ENCODE data around the gene ARHGAP22. TPM values are rescaled to one million over a fixed set of nuclear protein-coding genes. Genes with fewer than 3 reads are reported as not detected.

ARHGAP22 gene
- total and polyA plus RNA-seq, 2 experiments from 2014 or later, result 41.9 to 44.4 TPM

- no peaks in the 10 kb centered on the region for H3K27me3 ChIP-seq (replicated peaks; ENCODE audit: insufficient read depth)
- H3K9me3 ChIP-seq (ENCODE audit: low read depth), result no peaks in the 10 kb centered on the region
- H3K4me3 ChIP-seq, result no peak overlapping the region
- TF ChIP-seq EZH2 (IDR thresholded peaks at IDR 0.05; ENCODE audit: insufficient read depth, poor library complexity, severe bottlenecking) (no peak), EZH2phosphoT487 (IDR thresholded peaks at IDR 0.05; ENCODE audit: insufficient read depth, low read depth) (no peak)
- H3K9ac ChIP-seq, result no peak overlapping the region
- no peaks in the 10 kb centered on the region for H4K20me1 ChIP-seq (ENCODE audit: insufficient read depth)
- H3K79me2 ChIP-seq (ENCODE audit: insufficient read depth), result peaks cover 96% of the 10 kb centered on the region
- H3K9me2 ChIP-seq (ENCODE audit: insufficient read depth), result no peaks in the 10 kb centered on the region
- peaks cover 9% of the 10 kb centered on the region for H3K4me1 ChIP-seq (ENCODE audit: insufficient read depth)
- peaks cover 37% of the 10 kb centered on the region; the same call in 1 of the 2 replicates for H3F3A ChIP-seq (ENCODE audit: insufficient read depth)
- no peak overlapping the region for H3K27ac ChIP-seq
- 97 to 99% methylated on average over 6 of the region's 6 CpGs for WGBS, 2 experiments (ENCODE audit: low coverage in 1 of 2, low lambda C conversion rate in 2 of 2, missing lambda C conversion rate in 2 of 2)
- DNase-seq, result no peak
- H3K36me3 ChIP-seq (ENCODE audit: low read depth), result peaks cover 15% of the 10 kb centered on the region
- no peak overlapping the region for H3K4me2 ChIP-seq (ENCODE audit: unreplicated experiment)
- H2AFZ ChIP-seq, result no peak overlapping the region
- in situ Hi-C loops (cut with MboI), result no loop called here
Measured at GRCh38 chr10:48574817-48575380, 30.0 kb downstream of the ARHGAP22 start.

GRCh38 chr10:48574322-48574796, 30.5 kb downstream of the ARHGAP22 start:
- Histone ChIP-seq H3K9me2 (ENCODE audit: insufficient read depth) (no peaks in the 10 kb centered on the region), H2AFZ (no peak overlapping the region), H3K27ac (no peak overlapping the region), H3K9me3 (ENCODE audit: low read depth) (no peaks in the 10 kb centered on the region), H3K27me3 (replicated peaks; ENCODE audit: insufficient read depth) (no peaks in the 10 kb centered on the region), H3K4me3 (no peak overlapping the region), H3F3A (ENCODE audit: insufficient read depth) (peaks cover 37% of the 10 kb centered on the region; the same call in 1 of the 2 replicates), H3K9ac (no peak overlapping the region), H3K4me2 (ENCODE audit: unreplicated experiment) (no peak overlapping the region), H4K20me1 (ENCODE audit: insufficient read depth) (0 out of 2 replicates have a peak, but pooled peaks cover under 1% of the 10 kb centered on the region), H3K36me3 (ENCODE audit: low read depth) (peaks cover 11% of the 10 kb centered on the region), H3K4me1 (ENCODE audit: insufficient read depth) (peaks cover 7% of the 10 kb centered on the region), H3K79me2 (ENCODE audit: insufficient read depth) (peaks cover 96% of the 10 kb centered on the region)
- TF ChIP-seq EZH2 (IDR thresholded peaks at IDR 0.05; ENCODE audit: insufficient read depth, poor library complexity, severe bottlenecking), result no peak
- no peak for TF ChIP-seq EZH2phosphoT487 (IDR thresholded peaks at IDR 0.05; ENCODE audit: insufficient read depth, low read depth)
- in situ Hi-C loops (cut with MboI), result no loop called here
- WGBS, 2 experiments (ENCODE audit: low coverage in 1 of 2, low lambda C conversion rate in 2 of 2, missing lambda C conversion rate in 2 of 2), result 98 to 100% methylated on average over 5 of the region's 5 CpGs
- no peak for DNase-seq

DNA sequence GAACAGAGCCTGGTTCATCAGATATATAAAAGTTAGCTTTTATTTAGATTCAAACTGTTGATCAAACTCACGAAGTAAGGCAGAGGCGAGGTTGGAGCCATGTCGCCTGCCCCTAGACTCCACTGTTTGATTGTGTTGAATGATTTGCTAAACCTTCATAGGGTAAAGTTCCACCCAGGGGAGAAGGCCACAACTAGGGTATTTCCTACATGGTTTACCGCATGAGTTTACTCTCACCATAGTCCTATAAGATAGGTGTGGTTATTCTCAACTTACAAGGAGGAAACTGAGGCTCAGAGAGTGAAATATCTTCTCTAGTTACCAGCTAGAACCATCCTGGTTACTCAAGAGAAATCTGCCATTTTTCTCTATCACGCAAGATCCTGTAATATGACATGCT, 31.8 kb downstream of the ARHGAP22 start:
- in situ Hi-C loops (cut with MboI), result no loop called here
- TF ChIP-seq EZH2 (IDR thresholded peaks at IDR 0.05; ENCODE audit: insufficient read depth, poor library complexity, severe bottlenecking) (no peak), EZH2phosphoT487 (IDR thresholded peaks at IDR 0.05; ENCODE audit: insufficient read depth, low read depth) (no peak)
- Histone ChIP-seq H2AFZ (no peak overlapping the region), H3K27me3 (replicated peaks; ENCODE audit: insufficient read depth) (no peaks in the 10 kb centered on the region), H3K4me3 (no peak overlapping the region), H3K4me2 (ENCODE audit: unreplicated experiment) (no peak overlapping the region), H3K9me2 (ENCODE audit: insufficient read depth) (no peaks in the 10 kb centered on the region), H3F3A (ENCODE audit: insufficient read depth) (peaks cover 29% of the 10 kb centered on the region; the same call in 1 of the 2 replicates), H4K20me1 (ENCODE audit: insufficient read depth) (0 out of 2 replicates have a peak, but pooled peaks cover 4% of the 10 kb centered on the region), H3K79me2 (ENCODE audit: insufficient read depth) (peaks cover 96% of the 10 kb centered on the region), H3K4me1 (ENCODE audit: insufficient read depth) (no peaks in the 10 kb centered on the region), H3K9ac (no peak overlapping the region), H3K36me3 (ENCODE audit: low read depth) (peaks cover 11% of the 10 kb centered on the region), H3K9me3 (ENCODE audit: low read depth) (no peaks in the 10 kb centered on the region), H3K27ac (no peak overlapping the region)
- 98 to 99% methylated on average over 5 of the region's 5 CpGs for WGBS, 2 experiments (ENCODE audit: low coverage in 1 of 2, low lambda C conversion rate in 2 of 2, missing lambda C conversion rate in 2 of 2)
- no peak for DNase-seq

GRCh38 chr10:48572414-48572813, 32.5 kb downstream of the ARHGAP22 start:
- no peaks in the 10 kb centered on the region for H3K4me1 ChIP-seq (ENCODE audit: insufficient read depth)
- peaks cover 96% of the 10 kb centered on the region for H3K79me2 ChIP-seq (ENCODE audit: insufficient read depth)
- H3K36me3 ChIP-seq (ENCODE audit: low read depth), result peaks cover 11% of the 10 kb centered on the region
- DNase-seq, result peak; percentile 73
- no peak overlapping the region for H3K27ac ChIP-seq
- no peak overlapping the region for H3K4me2 ChIP-seq (ENCODE audit: unreplicated experiment)
- H3F3A ChIP-seq (ENCODE audit: insufficient read depth), result peaks cover 29% of the 10 kb centered on the region; the same call in 1 of the 2 replicates
- H3K27me3 ChIP-seq (replicated peaks; ENCODE audit: insufficient read depth), result no peaks in the 10 kb centered on the region
- H3K9me2 ChIP-seq (ENCODE audit: insufficient read depth), result no peaks in the 10 kb centered on the region
- no peak overlapping the region for H3K4me3 ChIP-seq
- TF ChIP-seq EZH2 (IDR thresholded peaks at IDR 0.05; ENCODE audit: insufficient read depth, poor library complexity, severe bottlenecking), result no peak
- no peak for TF ChIP-seq EZH2phosphoT487 (IDR thresholded peaks at IDR 0.05; ENCODE audit: insufficient read depth, low read depth)
- in situ Hi-C loops (cut with MboI), result no loop called here
- H2AFZ ChIP-seq, result no peak overlapping the region
- 56 to 59% methylated on average over 2 of the region's 2 CpGs for WGBS, 2 experiments (ENCODE audit: low coverage in 1 of 2, low lambda C conversion rate in 2 of 2, missing lambda C conversion rate in 2 of 2)
- H3K9ac ChIP-seq, result no peak overlapping the region
- H4K20me1 ChIP-seq (ENCODE audit: insufficient read depth), result 0 out of 2 replicates have a peak, but pooled peaks cover 4% of the 10 kb centered on the region
- no peaks in the 10 kb centered on the region for H3K9me3 ChIP-seq (ENCODE audit: low read depth)
